GM18511 (cell line): ENCODE measurements around the gene ARMC9.
"Not testable (repeated sequence)": the region's sequence is repeated elsewhere in the genome, so short reads cannot be mapped to it uniquely, and the experiment has no call there.

Experiments
- ATAC-seq: cut with Tn5 transposase; IDR thresholded peaks from one replicate; pipeline ENCODE4 v1.9.1; 2021; ENCODE audit warnings: mild to moderate bottlenecking, moderate library complexity; ENCODE audit not compliant: unreplicated experiment

Gene ARMC9

GRCh38 chr2:231335591-231335990, 137.2 kb downstream of the ARMC9 start:
- no peak for ATAC-seq

GRCh38 chr2:231336236-231336635, 137.8 kb downstream of the ARMC9 start:
- ATAC-seq = no peak

- ATAC-seq = no peak
These were observed 138.3 kb downstream of the ARMC9 start for GRCh38 chr2:231336700-231337099.

- no peak for ATAC-seq
These were observed 139.7 kb downstream of the ARMC9 start for GRCh38 chr2:231337807-231338759.

GRCh38 chr2:231339316-231339715, 140.9 kb downstream of the ARMC9 start:
- ATAC-seq = no peak

- no peak for ATAC-seq
These were observed 142.7 kb downstream of the ARMC9 start for GRCh38 chr2:231341100-231341499.

- no peak for ATAC-seq
These were observed 143.8 kb downstream of the ARMC9 start for GRCh38 chr2:231342061-231342711.

- no peak for ATAC-seq
These were observed 144.7 kb downstream of the ARMC9 start for GRCh38 chr2:231343006-231343710.

GRCh38 chr2:231343988-231344387, 145.6 kb downstream of the ARMC9 start:
- ATAC-seq = no peak

GRCh38 chr2:231344851-231345250, 146.4 kb downstream of the ARMC9 start:
- no peak for ATAC-seq

- no peak for ATAC-seq
These were observed 148.7 kb downstream of the ARMC9 start for GRCh38 chr2:231347081-231347480.

- no peak for ATAC-seq
These were observed 149.2 kb downstream of the ARMC9 start for GRCh38 chr2:231347638-231348037.

- no peak for ATAC-seq
These were observed 149.7 kb downstream of the ARMC9 start for GRCh38 chr2:231348173-231348572.

- ATAC-seq = no peak
These were observed 150.4 kb downstream of the ARMC9 start for GRCh38 chr2:231348704-231349373.

- ATAC-seq = not testable (repeated sequence)
These were observed 150.9 kb downstream of the ARMC9 start for GRCh38 chr2:231349374-231349735.

- ATAC-seq = no peak
These were observed 153.2 kb downstream of the ARMC9 start for GRCh38 chr2:231351648-231352047.

- no peak for ATAC-seq
These were observed 155.0 kb downstream of the ARMC9 start for GRCh38 chr2:231353469-231353868.

GRCh38 chr2:231355508-231356465, 157.4 kb downstream of the ARMC9 start:
- no peak for ATAC-seq

- ATAC-seq = no peak
These were observed 158.0 kb downstream of the ARMC9 start for GRCh38 chr2:231356466-231356844.

- no peak for ATAC-seq
These were observed 158.6 kb downstream of the ARMC9 start for GRCh38 chr2:231357048-231357447.
